ENCODE data around the gene EPX. TPM values are rescaled to one million over a fixed set of nuclear protein-coding genes. Genes with fewer than 3 reads are reported as not detected.

EPX gene
- total and polyA plus RNA-seq, 2 of the 4 experiments (the other 2 are of a cell fraction) = not detected

- H2BK5ac ChIP-seq (ENCODE audit: low read depth, low read length, poor library complexity, severe bottlenecking) = no peak overlapping the region
- in situ Hi-C loops (cut with MboI; ENCODE audit: low sequenced_read_pairs) = no loop called here
- no peak overlapping the region for H2AK5ac ChIP-seq (ENCODE audit: low read depth, low read length)
- no peaks in the 10 kb centered on the region for H3K4me1 ChIP-seq (ENCODE audit: control insufficient read depth, insufficient read depth, low read length)
- H3K27me3 ChIP-seq (ENCODE audit: control insufficient read depth, insufficient read depth, low read length) = peaks cover 29% of the 10 kb centered on the region
- BruUV-seq (replicated peaks) = no TSS peak
- no peak for TF ChIP-seq ELK1 (IDR thresholded peaks at IDR 0.05; ENCODE audit: borderline replicate concordance, low read depth, low read length)
- no peak for TF ChIP-seq USF2 (IDR thresholded peaks at IDR 0.05; ENCODE audit: low read depth, low read length)
- no peak for TF ChIP-seq MAZ (IDR thresholded peaks at IDR 0.05; ENCODE audit: borderline replicate concordance, low read depth, low read length)
- no peak for TF ChIP-seq NFE2L2 (IDR thresholded peaks at IDR 0.05; ENCODE audit: low read depth, low read length)
- no peak for TF ChIP-seq MXI1 (IDR thresholded peaks at IDR 0.05; ENCODE audit: borderline replicate concordance, low read depth, low read length)
- TF ChIP-seq POLR2A (IDR thresholded peaks at IDR 0.05; ENCODE audit: low read depth, low read length) = no peak
- no peak for TF ChIP-seq RAD21 (IDR thresholded peaks at IDR 0.05; ENCODE audit: low read length)
- no peak for TF ChIP-seq RFX5 (IDR thresholded peaks at IDR 0.05; ENCODE audit: low read depth, low read length)
- no peak for TF ChIP-seq SMC3 (IDR thresholded peaks at IDR 0.05; ENCODE audit: low read depth, low read length)
- no peak for TF ChIP-seq CHD1 (IDR thresholded peaks at IDR 0.05; ENCODE audit: low read depth, low read length)
- no peak for TF ChIP-seq CTCF (conservative IDR thresholded peaks at IDR 0.05; ENCODE audit: low read depth, low read length)
- TF ChIP-seq FOS (IDR thresholded peaks at IDR 0.05; ENCODE audit: low read depth, low read length) = no peak
- no peak for TF ChIP-seq BHLHE40 (IDR thresholded peaks at IDR 0.05; ENCODE audit: low read depth, low read length)
- TF ChIP-seq CEBPB (IDR thresholded peaks at IDR 0.05; ENCODE audit: low read depth, low read length) = no peak
- no peak for TF ChIP-seq MAFK (IDR thresholded peaks at IDR 0.05; ENCODE audit: low read depth, low read length)
- TF ChIP-seq RCOR1 (IDR thresholded peaks at IDR 0.05; ENCODE audit: insufficient replicate concordance, low read length) = no peak
- H2AK9ac ChIP-seq (replicated peaks; ENCODE audit: low read depth, low read length, poor library complexity) = no peak overlapping the region
- no peak overlapping the region for H3K23ac ChIP-seq (ENCODE audit: low read depth, low read length)
- no peaks in the 10 kb centered on the region for H3K36me3 ChIP-seq (ENCODE audit: control insufficient read depth, insufficient read depth, low read length)
- no peak overlapping the region for H3K9ac ChIP-seq (ENCODE audit: low read depth, low read length)
- H3K14ac ChIP-seq (replicated peaks; ENCODE audit: low read depth, low read length) = no peak overlapping the region
- H3K27ac ChIP-seq (ENCODE audit: insufficient read depth, low read length) = no peak overlapping the region
- no peak overlapping the region for H2BK120ac ChIP-seq (ENCODE audit: low read depth, low read length)
- H3K9me3 ChIP-seq (ENCODE audit: control insufficient read depth, insufficient read depth, low read length) = no peaks in the 10 kb centered on the region
- intact Hi-C loops (cut with micrococcal nuclease) = no loop called here
- H3K4me2 ChIP-seq (ENCODE audit: low read depth, low read length) = no peak overlapping the region
- H3K4me3 ChIP-seq (ENCODE audit: insufficient read depth, low read depth, low read length) = no peak overlapping the region
- dilution Hi-C loops (cut with HindIII; ENCODE audit: low sequenced_read_pairs, unreplicated experiment) = no loop called here
- no peak for ATAC-seq (ENCODE audit: low read depth)
- H2BK15ac ChIP-seq (ENCODE audit: low read depth, low read length) = no peak overlapping the region
- H3K56ac ChIP-seq (ENCODE audit: extremely low read depth, insufficient read depth, low read length) = no peak overlapping the region
- DNase-seq = no peak
- POLR2A ChIA-PET (ENCODE audit: unreplicated experiment) = no interaction called here
- H3K79me1 ChIP-seq (ENCODE audit: low read depth in 1 of 2, low read length in 2 of 2) = no peaks in the 10 kb centered on the region
- no peak overlapping the region for H4K91ac ChIP-seq (ENCODE audit: insufficient read depth, low read depth, low read length)
- H3K4ac ChIP-seq (ENCODE audit: low read depth, low read length) = no peak overlapping the region
- no peaks in the 10 kb centered on the region for H4K20me1 ChIP-seq (ENCODE audit: insufficient read depth, low read length)
- H4K8ac ChIP-seq (ENCODE audit: low read depth in 2 of 2, low read length in 2 of 2) = no peak overlapping the region
- no peak overlapping the region for H2BK20ac ChIP-seq (ENCODE audit: low read depth, low read length)
- WGBS, 2 experiments (ENCODE audit: extremely low coverage in 2 of 2, insufficient read length in 1 of 2) = no CpG with 5 or more reads among the region's 1 CpG
- no peaks in the 10 kb centered on the region for H3K9me1 ChIP-seq (ENCODE audit: insufficient read depth, low read length)
- no peak overlapping the region for H2AFZ ChIP-seq (replicated peaks; ENCODE audit: low read length, poor library complexity)
- CTCF ChIA-PET = interaction anchor here (0.6 kb wide), 1 partner anchor 181 kb away, joined by 3 read pairs; the partner anchor contains the start of gene RNF43
- H3K18ac ChIP-seq (ENCODE audit: low read depth, low read length) = no peak overlapping the region
- H4K5ac ChIP-seq (ENCODE audit: low read depth, low read length) = no peak overlapping the region
These were observed 43.3 kb downstream of the EPX start for GRCh38 chr17:58235821-58236220.
